ENCODE measurements around the gene ELAC1.
A peak's percentile ranks its signal among the peaks of the same experiment; 100 is the strongest.

The ELAC1 gene

DNA sequence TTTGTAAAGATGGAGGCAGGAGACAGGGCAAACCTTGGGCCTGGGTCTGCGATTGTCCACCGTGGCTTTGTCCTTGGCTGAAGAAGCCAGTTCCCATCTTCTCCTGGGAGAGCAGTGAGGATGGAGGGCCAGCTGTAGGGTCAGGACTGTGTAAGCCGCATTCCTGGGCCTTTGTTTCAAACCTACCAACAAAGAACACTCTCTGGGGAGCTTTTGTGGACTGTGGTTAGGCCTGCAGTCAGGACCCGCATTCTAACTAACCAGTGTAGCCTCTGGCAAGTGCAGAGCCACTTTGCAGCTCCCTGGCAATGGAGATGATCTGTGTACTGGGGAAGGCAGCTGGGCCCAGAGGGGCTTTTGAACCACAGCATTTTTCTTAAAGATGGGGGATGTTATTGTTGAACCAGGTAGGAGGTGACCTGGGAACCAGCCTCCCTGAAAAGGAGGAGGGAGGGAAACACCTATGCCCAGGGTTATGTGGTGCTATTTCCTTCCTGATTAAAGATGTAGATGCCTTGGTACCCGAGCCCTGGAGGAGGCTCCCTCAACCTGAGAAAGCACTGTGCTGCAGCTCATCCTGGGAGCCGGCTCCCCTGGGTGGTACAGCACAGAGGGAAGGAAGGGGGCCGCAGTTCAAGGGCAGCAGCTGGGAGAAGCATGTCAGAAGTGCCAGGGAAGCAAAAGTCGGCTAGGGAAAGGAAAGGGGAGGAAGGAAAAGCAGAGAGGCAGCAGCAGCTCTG lies 49.5 kb downstream of the ELAC1 start:
- no peak for DNase-seq (ENCODE audit: low spot score)

DNA sequence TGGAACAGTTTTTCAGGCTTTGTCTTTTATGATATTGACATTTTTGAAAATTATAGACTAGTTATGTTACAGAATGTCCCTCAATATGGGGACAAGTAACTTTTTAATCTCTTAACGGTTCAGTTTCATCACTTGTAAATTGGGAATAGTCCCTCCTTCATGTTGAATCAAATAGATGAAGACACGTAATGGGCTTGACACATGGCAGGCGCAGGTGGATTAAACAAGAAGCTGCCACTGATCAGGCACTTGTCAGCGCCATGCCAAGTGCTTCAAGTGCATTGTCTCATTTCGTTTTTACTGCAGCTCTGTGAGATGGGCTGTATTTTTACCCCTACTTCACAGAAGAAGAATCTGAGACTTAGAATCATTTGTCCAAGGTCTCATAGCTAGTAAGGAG lies 52.7 kb downstream of the ELAC1 start:
- DNase-seq (ENCODE audit: low spot score): no peak

DNA sequence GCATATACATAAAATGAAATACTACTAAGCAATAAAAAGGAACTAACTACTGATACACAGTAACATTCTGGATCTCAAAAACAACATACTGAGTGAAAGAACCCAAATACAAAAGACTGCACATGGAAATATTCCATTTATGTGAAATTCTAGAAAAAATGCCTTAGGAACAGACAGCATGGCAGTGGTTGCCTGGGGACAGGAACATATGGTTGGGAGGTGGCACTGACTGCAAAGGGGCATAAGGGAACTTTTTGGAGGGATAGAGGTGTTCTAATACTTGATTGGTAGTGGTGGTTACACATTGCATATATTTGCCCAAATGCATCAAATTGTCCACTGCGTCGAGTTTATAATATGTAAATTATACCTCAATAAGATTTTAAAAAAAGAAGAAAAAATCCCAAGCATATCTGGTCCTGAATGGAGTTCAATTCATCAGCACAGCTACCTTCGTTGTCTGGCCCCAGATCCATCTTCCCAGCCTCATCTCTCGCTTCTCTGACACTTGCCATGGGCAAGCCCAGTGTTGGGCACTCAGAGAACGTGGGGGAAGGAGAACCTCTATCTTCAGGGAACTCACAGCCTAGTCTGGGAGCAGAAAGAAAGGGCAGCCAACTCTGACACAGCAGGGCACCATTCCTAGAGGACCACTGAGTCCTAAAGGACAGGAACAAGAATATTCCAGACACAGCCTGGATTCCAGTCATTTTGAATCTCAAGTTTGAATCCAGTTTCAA lies 53.6 kb downstream of the ELAC1 start:
- DNase-seq (ENCODE audit: low spot score): no peak

DNA sequence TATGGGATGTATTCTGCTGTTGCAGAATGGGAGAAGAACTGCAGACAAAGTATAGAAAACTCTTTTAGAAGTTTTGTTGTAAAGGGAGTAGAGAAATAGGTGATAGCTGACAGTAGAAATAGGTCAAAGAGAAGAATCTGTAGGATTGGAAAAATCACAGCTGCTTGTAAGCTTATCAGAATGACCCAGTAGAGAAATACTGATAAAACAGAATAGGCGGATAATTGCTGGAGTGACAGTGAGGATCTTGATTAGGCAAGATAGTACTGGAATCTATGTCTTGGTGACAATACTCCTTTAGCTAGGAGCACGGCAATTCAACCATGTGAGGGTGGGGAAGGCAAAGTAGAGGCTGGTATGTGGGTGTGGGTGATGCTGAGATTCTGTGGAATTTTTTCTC lies 57.7 kb downstream of the ELAC1 start:
- no peak for DNase-seq (ENCODE audit: low spot score)

DNA sequence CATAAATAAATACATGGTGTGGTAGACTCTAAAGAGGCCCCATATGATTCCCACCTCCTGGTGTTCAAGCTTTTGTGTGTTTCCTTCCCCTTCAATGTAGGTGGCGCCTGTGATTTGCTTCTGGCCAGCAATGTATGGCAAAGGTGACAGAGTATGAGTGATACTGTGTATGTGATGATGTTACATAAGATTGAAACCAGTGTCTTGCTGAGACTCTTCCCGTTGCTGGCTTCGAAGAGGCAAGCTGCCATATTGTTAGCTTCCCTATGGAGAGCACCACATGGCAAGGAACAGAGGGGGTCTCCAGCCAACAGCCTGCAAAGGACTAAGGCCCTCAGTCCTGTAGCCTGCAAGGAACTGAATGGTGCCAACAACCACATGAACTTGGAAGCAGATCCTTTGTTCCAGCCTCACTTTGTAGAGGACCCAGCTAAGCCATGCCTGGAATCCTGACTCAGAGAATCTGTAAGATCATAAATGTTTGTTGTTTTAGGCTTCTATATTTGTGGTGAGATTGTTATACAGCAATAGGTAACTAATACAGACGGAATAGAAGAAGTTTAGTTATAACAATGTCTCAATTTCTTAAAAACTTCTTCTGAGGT lies 60.5 kb downstream of the ELAC1 start:
- no peak for DNase-seq (ENCODE audit: low spot score)

DNA sequence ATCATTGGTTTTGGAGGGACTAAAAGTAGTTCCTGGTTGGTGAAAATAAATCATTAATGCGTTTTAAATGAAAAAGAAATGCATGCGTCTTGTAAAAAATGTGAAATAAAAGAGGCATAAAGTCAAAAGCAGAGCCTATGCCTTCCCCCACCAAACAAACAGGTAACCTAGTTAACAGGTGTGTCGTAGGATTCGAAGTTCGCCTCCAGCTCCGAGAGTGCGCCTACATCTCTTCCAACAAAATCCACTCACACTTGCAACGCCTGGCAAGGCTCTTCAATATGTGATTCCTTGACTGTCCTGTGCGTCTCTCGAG lies 61.5 kb downstream of the ELAC1 start:
- DNase-seq (ENCODE audit: low spot score): no peak

DNA sequence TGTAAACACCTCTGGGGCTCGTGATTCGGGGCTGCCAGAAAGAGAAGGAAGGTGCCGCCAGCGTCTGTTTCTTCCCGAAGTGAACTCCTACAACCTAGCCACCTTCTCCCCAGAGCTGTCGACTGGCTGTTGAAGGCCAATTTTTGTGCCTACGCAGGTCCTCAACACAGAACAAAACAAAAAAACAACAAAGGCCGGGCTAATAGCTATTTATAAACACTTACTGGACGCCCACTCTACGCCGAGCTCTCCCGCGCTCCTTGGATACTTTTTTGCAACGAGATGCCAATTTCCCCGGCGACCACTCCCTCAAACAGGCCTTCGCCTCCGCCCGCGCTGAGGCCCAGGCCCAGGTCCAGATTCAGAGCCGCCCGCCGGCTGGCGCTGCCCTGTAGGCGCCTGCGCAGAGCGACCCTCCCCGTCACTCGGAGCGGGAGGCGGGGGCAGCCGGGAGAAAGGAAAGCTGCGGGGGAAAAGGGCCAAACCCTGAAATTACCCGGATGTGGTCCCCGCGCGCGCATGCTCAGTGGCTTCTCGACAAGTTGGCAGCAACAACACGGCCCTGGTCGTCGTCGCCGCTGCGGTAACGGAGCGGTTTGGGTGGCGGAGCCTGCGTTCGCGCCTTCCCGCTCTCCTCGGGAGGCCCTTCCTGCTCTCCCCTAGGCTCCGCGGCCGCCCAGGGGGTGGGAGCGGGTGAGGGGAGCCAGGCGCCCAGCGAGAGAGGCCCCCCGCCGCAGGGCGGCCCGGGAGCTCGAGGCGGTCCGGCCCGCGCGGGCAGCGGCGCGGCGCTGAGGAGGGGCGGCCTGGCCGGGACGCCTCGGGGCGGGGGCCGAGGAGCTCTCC lies 62.1 kb downstream of the ELAC1 start, which contains the start of gene SMAD4:
Gene SMAD4, plus strand, starts transcription at position 520 of the 843 bp plus-strand sequence. CDS start 16,834 bp downstream, outside the sequence.
- peak; percentile 99 for DNase-seq (ENCODE audit: low spot score)

DNA sequence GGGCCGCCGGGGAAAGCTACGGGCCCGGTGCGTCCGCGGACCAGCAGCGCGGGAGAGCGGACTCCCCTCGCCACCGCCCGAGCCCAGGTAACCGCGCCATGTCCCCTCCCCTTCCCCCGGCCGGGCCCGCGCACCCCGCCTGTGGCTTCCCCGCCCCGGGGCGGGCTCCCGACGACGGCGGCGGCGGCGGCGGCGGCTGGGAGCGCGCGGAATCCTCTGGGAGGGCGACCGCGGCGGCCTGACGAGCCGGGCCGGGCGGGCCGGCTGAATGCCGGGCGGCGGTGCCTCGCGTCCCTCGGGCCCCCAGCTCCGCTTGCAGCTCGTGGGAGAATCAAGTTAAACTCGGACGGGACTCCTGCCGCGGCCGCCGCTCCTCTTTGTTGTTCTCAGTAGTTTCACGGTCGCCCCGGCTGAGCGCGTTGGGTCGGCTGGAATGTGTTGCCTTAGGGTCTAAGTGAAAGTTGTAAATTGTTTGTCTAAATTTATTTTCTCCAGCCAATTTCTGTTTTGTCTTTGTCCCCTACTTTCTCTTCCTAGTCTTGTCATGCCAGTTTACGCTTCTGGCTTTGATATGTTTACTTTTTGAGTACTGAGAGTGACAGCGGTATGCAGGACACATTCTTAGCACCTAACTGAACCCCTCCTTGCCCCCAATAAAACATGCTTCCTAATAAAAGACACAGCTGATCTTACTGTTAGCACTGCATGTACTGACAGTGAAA lies 62.9 kb downstream of the ELAC1 start:
- peak; percentile 72 for DNase-seq (ENCODE audit: low spot score)

DNA sequence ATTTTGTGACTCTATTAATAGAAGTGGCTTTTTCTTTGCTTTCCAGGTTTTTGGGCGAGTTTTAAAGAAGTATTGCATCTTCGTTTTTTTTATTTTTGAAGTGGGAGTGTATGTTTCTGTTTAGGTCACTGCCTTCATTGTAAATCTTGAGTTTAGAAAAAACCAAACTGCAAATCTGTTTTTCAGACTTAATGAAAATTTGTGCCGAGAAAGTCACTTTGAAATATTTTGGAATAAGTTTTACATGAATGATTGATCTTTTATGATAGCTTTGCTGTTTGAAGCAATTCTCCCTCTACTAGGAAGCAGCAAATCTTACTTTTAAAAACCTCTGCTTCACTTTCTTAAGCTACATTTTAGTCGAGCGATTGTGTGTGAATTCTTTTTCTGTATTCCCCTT lies 64.4 kb downstream of the ELAC1 start:
- DNase-seq (ENCODE audit: low spot score): no peak

DNA sequence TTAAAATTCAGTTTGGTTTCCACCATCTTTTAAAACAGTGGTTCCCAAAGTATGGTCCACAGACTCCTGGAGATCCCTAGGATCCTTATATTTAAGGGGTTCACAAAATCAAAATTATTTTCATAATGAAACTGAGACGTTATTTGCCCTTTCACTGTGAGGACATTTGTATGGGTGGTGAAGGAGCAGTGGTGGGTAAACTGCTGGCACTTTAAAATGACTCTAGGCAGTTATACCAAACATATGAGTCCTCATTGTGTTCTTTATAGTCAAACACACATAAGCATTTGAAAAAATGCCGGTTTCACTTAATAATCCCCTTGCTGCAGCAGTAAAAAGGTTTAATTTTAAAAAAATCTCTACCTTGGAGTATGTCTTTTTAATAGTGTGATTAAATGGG lies 69.4 kb downstream of the ELAC1 start:
- no peak for DNase-seq (ENCODE audit: low spot score)
